ENCODE data around the gene MAP4. TPM values are rescaled to one million over a fixed set of nuclear protein-coding genes. Genes with fewer than 3 reads are reported as not detected.

Gene MAP4
- total RNA-seq, 1 donor from 2014 or later = 471 TPM

- no peak for FAIRE-seq
- H3K27ac Mint-ChIP-seq (ENCODE audit: unreplicated experiment) = no peak overlapping the region
- H3K27ac ChIP-seq (ENCODE audit: low read depth, low read length) = no peak overlapping the region
Observed at GRCh38 chr3:47974974-47975470, 41.2 kb downstream of the MAP4 start.

GRCh38 chr3:47971081-47971480 lies 45.1 kb downstream of the MAP4 start:
- no peak overlapping the region for H3K4me2 ChIP-seq (ENCODE audit: low read length)
- H3K4me1 ChIP-seq (ENCODE audit: insufficient read depth, low read length) = no peaks in the 10 kb centered on the region
- H3K27me3 ChIP-seq (ENCODE audit: insufficient read depth, low read length) = no peaks in the 10 kb centered on the region
- no peaks in the 10 kb centered on the region for H3K9me3 Mint-ChIP-seq (ENCODE audit: unreplicated experiment)
- peaks cover 4% of the 10 kb centered on the region for H3K36me3 ChIP-seq (ENCODE audit: insufficient read depth, low read length)
- H3K79me2 ChIP-seq (ENCODE audit: insufficient read depth, low read length) = peaks cover 45% of the 10 kb centered on the region
- no peak overlapping the region for H3K4me3 Mint-ChIP-seq (ENCODE audit: unreplicated experiment)
- FAIRE-seq (no peak), DNase-seq (ENCODE audit: low read depth) (no peak)
- H3K27me3 Mint-ChIP-seq (ENCODE audit: low read depth, unreplicated experiment) = no peaks in the 10 kb centered on the region
- H3K9ac ChIP-seq (ENCODE audit: low read length) = no peak overlapping the region
- no peaks in the 10 kb centered on the region for H3K9me3 ChIP-seq (ENCODE audit: insufficient read depth, low read depth, low read length)
- peaks cover 58% of the 10 kb centered on the region for H4K20me1 ChIP-seq (ENCODE audit: insufficient read depth, low read length)
- peaks cover 17% of the 10 kb centered on the region for H3K36me3 Mint-ChIP-seq (ENCODE audit: low read depth, unreplicated experiment)
- no peak overlapping the region for H2AFZ ChIP-seq (ENCODE audit: low read depth, low read length)
- no peak for TF ChIP-seq CTCF (IDR thresholded peaks at IDR 0.05; ENCODE audit: insufficient read depth, low read depth, low read length)
- no peak for TF ChIP-seq EZH2 (IDR thresholded peaks at IDR 0.05; ENCODE audit: insufficient read depth, low read length)
- H3K4me3 ChIP-seq (ENCODE audit: insufficient read depth, low read depth, low read length) = no peak overlapping the region
- no peak overlapping the region for H3K27ac Mint-ChIP-seq (ENCODE audit: unreplicated experiment)
- H3K4me1 Mint-ChIP-seq (ENCODE audit: low read depth, unreplicated experiment) = no peaks in the 10 kb centered on the region
- no peak overlapping the region for H3K27ac ChIP-seq (ENCODE audit: low read depth, low read length)

More at GRCh38 chr3:47974974-47975470, 41.2 kb downstream of the MAP4 start:
- Mint-ChIP-seq H3K36me3 (ENCODE audit: low read depth, unreplicated experiment) (peaks cover 7% of the 10 kb centered on the region), H3K9me3 (ENCODE audit: unreplicated experiment) (no peaks in the 10 kb centered on the region), H3K4me1 (ENCODE audit: low read depth, unreplicated experiment) (peaks cover 4% of the 10 kb centered on the region), H3K4me3 (ENCODE audit: unreplicated experiment) (no peak overlapping the region), H3K27me3 (ENCODE audit: low read depth, unreplicated experiment) (no peaks in the 10 kb centered on the region)
- no peak for TF ChIP-seq CTCF (IDR thresholded peaks at IDR 0.05; ENCODE audit: insufficient read depth, low read depth, low read length)
- TF ChIP-seq EZH2 (IDR thresholded peaks at IDR 0.05; ENCODE audit: insufficient read depth, low read length) = no peak
- Histone ChIP-seq H3K27me3 (ENCODE audit: insufficient read depth, low read length) (no peaks in the 10 kb centered on the region), H3K4me1 (ENCODE audit: insufficient read depth, low read length) (no peaks in the 10 kb centered on the region), H3K79me2 (ENCODE audit: insufficient read depth, low read length) (peaks cover 56% of the 10 kb centered on the region), H3K4me3 (ENCODE audit: insufficient read depth, low read depth, low read length) (no peak overlapping the region), H3K9ac (ENCODE audit: low read length) (no peak overlapping the region), H2AFZ (ENCODE audit: low read depth, low read length) (no peak overlapping the region), H4K20me1 (ENCODE audit: insufficient read depth, low read length) (peaks cover 68% of the 10 kb centered on the region), H3K36me3 (ENCODE audit: insufficient read depth, low read length) (peaks cover 4% of the 10 kb centered on the region), H3K9me3 (ENCODE audit: insufficient read depth, low read depth, low read length) (no peaks in the 10 kb centered on the region), H3K4me2 (ENCODE audit: low read length) (peak overlapping the region; percentile 3)
- no peak for DNase-seq (ENCODE audit: low read depth)

GRCh38 chr3:47964740-47965139 lies 51.5 kb downstream of the MAP4 start:
- Histone ChIP-seq H2AFZ (ENCODE audit: low read depth, low read length) (no peak overlapping the region), H4K20me1 (ENCODE audit: insufficient read depth, low read length) (peaks cover 66% of the 10 kb centered on the region), H3K79me2 (ENCODE audit: insufficient read depth, low read length) (peaks cover 68% of the 10 kb centered on the region), H3K9ac (ENCODE audit: low read length) (no peak overlapping the region), H3K4me2 (ENCODE audit: low read length) (no peak overlapping the region), H3K27me3 (ENCODE audit: insufficient read depth, low read length) (no peaks in the 10 kb centered on the region), H3K4me3 (ENCODE audit: insufficient read depth, low read depth, low read length) (no peak overlapping the region), H3K4me1 (ENCODE audit: insufficient read depth, low read length) (no peaks in the 10 kb centered on the region), H3K9me3 (ENCODE audit: insufficient read depth, low read depth, low read length) (no peaks in the 10 kb centered on the region), H3K36me3 (ENCODE audit: insufficient read depth, low read length) (peaks cover 2% of the 10 kb centered on the region), H3K27ac (ENCODE audit: low read depth, low read length) (no peak overlapping the region)
- H3K27ac Mint-ChIP-seq (ENCODE audit: unreplicated experiment) = no peak overlapping the region
- peaks cover 35% of the 10 kb centered on the region for H3K4me1 Mint-ChIP-seq (ENCODE audit: low read depth, unreplicated experiment)
- H3K9me3 Mint-ChIP-seq (ENCODE audit: unreplicated experiment) = no peaks in the 10 kb centered on the region
- no peak for DNase-seq (ENCODE audit: low read depth)
- FAIRE-seq = no peak
- no peak for TF ChIP-seq EZH2 (IDR thresholded peaks at IDR 0.05; ENCODE audit: insufficient read depth, low read length)
- no peak for TF ChIP-seq CTCF (IDR thresholded peaks at IDR 0.05; ENCODE audit: insufficient read depth, low read depth, low read length)
- no peak overlapping the region for H3K4me3 Mint-ChIP-seq (ENCODE audit: unreplicated experiment)
- H3K36me3 Mint-ChIP-seq (ENCODE audit: low read depth, unreplicated experiment) = peaks cover 18% of the 10 kb centered on the region
- H3K27me3 Mint-ChIP-seq (ENCODE audit: low read depth, unreplicated experiment) = no peaks in the 10 kb centered on the region

All from astrocyte (in vitro differentiated cells and primary cell).